Effector CD8-positive, alpha-beta T cell (primary cell): ENCODE data around the gene UBTFL1.
"Not testable (repeated sequence)": the region's sequence is repeated elsewhere in the genome, so short reads cannot be mapped to it uniquely, and the experiment has no call there.

Source experiments
- DNase-seq: peaks from one replicate; lab custom pipeline; 2025; lab: John Stamatoyannopoulos, UW
- total RNA-seq, 4 experiments: gene quantifications; one replicate each; lab custom pipeline; 2026; lab: John Stamatoyannopoulos, UW

Gene UBTFL1
- total RNA-seq: 0 reads per million in 4 experiments

DNA sequence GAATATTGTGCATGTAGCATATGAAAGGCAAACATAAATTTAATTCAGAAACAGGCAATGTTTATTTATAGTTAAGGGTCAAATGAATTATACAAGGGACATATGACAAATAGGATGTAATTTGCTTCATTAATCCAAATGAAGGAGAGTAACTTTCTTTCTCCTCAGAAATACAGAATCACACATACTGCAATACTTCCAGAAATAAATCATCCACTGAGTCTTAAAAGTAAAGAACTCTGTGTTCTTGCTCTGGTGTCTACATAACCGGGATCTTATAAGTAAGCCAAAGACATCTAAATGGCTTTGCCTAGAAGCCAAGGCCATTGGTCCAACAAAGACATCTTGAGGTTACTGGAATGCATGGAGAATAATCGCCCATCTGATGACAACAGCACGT, at the start of gene UBTFL1:
TSS of gene UBTFL1 (plus strand) at position 301 of the 400 bp plus-strand sequence. CDS start at position 301, 0 bp downstream.
- not testable (repeated sequence) for DNase-seq

DNA sequence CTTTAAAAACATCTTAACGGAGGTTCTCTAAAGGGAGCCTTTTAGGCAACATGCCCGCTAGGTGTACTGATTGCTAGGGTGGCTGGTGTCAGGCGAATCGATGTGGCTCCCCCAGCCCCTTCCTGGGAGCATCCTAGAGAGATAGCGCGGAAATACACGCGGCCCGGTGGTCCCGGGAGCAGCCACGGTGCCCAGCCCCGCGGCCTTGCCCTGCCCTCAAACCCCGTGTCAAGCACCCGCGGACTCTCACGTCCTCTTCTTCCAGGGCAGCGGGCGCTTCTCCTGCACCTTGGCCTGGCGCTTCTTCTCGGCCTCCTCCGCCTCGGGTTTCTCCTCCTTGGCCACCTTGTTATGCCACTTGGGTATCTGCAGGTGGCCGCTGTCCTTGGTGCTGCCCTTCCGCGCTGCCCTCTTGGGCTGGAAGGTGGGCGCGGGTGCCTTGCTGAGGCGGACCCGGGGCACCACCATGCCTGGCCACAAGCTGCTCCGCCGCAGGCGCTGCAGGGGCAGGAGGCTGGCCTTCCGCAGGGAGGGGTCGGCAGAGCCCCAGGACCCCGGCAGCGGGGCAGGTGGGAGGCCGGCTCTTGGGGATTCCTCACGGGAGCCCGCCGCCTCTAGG, 34.0 kb upstream of the UBTFL1 start:
- not testable (repeated sequence) for DNase-seq

DNA sequence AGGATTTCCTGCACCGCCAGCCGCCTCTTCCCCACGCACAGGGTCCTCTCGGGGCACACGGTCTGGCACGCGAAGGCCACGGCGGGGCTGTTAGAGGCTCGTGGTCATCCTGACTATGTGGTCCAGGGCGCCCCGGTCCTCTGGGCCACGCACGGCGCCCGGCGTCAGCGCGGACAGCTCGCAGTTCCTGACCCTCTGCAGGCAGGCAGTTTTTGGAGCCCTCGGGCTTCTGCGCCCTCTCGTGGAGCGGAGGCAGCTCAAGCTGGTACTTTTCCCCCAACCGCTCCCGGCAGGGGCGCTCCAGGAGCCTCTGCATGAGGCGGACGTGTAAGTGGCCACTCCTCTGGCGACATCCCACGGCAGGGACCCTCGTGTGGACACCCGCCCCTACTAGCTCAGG, 33.4 kb upstream of the UBTFL1 start:
- not testable (repeated sequence) for DNase-seq

- DNase-seq: not testable (repeated sequence)
Measured at GRCh38 chr11:90053545-90053944, 32.2 kb upstream of the UBTFL1 start.

DNA sequence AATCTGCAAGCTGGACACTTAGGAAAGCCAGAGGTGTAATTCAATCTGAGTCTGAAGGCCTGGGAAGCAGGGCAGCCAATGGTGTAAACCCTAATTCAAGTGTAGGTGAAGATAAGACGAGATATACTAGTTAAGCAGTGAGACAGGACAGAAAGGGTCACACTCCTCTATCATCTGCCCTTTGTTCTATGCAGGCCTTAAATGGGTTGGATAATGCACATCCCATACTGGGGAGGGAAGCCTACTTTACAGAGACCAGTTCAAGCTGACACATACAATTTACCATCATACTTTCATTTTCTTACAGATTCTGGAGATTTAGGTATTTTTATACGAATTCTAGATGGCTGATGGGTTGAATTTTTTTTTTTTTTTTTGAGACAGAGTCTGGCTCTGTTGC, 3.0 kb downstream of the UBTFL1 start:
- DNase-seq: not testable (repeated sequence)

DNA sequence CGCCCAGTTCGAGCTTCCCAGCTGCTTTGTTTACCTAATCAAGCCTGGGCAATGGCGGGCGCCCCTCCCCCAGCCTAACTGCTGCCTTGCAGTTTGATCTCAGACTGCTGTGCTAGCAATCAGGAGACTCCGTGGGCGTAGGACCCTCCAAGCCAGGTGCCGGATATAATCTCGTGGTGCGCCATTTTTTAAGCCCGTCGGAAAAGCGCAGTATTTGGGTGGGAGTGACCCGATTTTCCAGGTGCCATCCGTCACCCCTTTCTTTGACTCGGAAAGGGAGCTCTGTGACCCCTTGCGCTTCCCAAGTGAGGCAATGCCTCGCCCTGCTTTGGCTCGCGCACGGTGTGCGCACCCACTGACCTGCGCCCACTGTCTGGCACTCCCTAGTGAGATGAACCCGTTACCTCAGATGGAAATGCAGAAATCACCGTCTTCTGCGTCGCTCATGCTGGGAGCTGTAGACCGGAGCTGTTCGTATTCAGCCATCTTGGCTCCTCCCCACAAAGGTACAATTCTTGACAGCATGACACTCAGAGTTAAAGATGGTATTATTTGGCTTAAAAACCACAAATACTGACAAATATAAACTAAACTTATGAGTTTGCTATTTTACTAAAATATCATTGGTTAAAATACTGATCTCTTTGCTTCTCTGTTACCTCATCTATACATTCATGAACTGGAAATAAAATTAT, 9.6 kb downstream of the UBTFL1 start:
- not testable (repeated sequence) for DNase-seq

DNA sequence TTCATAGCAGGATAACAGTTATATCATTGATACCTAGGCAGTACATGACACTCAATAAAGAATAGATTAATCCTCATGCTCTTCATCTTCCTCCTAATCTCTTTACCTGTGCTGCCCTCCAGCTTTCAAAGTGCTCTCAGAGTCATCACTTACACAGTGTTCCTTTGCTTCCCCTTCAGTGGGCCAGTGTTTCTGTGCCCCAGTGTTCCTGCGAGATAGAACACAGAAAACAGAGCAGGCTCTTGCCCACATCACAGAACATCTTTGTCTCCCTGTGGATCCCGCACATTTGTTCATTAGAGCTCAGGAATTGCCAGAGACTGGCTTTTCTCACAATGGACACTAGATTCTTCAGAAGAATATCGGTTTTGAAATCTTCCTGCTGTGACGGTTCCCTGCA, 12.5 kb downstream of the UBTFL1 start:
- DNase-seq: not testable (repeated sequence)

DNA sequence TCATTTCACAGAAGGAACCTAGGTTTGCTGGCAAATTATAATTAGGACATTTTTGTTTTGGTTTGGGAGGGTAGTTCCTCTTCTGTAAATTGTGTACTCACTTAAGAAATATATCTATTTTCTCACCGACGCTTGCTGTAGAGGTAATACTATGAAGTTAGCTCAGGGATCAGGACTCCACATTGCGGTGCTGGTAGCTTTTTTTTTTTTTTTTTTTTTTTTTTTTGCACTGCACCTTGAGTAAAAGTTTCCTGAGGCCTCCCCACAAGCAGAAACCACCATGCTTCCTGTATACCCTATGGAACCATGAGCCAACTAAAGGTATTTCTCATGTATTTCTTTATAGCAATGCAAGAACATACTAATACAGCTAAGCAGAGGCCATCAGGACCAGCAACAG, 14.7 kb downstream of the UBTFL1 start:
- DNase-seq: no peak

DNA sequence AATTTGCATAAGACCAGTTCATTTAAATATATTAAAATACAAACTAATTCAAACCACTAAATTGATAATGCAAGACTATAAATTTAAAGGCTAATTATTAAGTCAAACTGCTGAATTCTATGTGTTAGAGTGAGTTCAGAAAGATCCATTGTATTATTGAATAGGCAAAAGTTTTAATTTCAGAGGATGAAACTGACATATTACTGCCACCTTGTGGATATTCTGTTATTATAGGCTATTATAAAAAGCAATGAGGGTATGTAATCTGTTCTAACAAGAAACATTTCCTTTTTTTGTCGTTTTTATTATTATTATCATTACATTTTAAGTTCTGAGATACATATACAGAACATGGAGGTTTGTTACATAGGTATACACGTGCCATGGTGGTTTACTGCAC, 27.8 kb downstream of the UBTFL1 start:
- DNase-seq: no peak

GRCh38 chr11:90120191-90120590, 34.4 kb downstream of the UBTFL1 start:
- no peak for DNase-seq

GRCh38 chr11:90124371-90124770, 38.6 kb downstream of the UBTFL1 start:
- no peak for DNase-seq

- no peak for DNase-seq
Measured at GRCh38 chr11:90124946-90125345, 39.2 kb downstream of the UBTFL1 start.

- no peak for DNase-seq
Measured at GRCh38 chr11:90133560-90134477, 48.1 kb downstream of the UBTFL1 start.

DNA sequence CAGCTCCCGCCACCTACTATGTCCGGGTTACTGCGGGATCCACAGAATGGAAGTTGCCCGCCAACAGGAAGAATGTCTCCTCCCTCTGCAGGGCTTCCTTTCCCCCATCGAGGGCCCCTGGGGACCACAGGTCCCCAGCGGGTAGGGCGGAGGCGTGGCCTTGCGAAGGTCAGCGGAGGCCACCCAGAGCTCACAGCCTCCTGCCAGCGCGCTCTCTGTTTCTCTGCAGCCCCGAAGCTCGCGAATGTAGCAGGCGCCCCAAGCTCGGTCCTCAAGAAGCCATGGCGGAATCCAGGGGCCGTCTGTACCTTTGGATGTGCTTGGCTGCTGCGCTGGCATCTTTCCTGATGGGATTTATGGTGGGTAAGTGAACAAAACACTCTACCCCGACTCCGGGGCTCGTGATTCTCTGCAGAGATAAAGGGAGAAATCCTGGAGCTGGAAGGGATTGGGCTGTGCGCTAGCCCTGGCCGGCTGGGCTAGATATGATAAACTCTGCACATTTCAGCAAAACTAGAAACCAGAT, 48.8 kb downstream of the UBTFL1 start, which contains the start of gene NAALAD2:
TSS of gene NAALAD2 (plus strand) at position 186 of the 526 bp plus-strand sequence. CDS start at position 282, 96 bp downstream.
- DNase-seq: no peak

DNA sequence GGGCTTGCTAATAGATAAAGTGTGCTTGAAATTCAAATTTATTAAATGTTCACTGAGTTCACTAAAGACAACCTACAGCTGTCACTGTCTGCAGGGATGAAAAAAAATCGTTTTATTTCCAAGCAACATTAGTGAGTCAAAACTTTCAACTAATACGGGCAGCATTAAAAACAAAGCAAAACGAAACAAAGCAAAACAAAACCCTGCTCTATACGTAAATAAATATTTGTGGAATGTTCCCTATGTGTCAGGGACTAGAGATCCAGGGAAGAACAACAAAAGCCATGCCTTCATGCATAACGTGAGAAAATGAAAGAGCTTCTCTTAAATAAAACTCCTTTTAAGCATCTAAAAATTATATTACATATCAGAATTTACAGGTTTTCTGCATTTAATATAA, 49.3 kb downstream of the UBTFL1 start:
- DNase-seq: no peak
